G401.6 (cell line): ENCODE measurements around the gene ASXL2.
"Not testable (repeated sequence)": the region's sequence is repeated elsewhere in the genome, so short reads cannot be mapped to it uniquely, and the experiment has no call there.

ENCODE experiments used
- FAIRE-seq: peaks from 2 replicates; lab custom pipeline; 2012; peaks lifted over from hg19 to GRCh38; lab: Jason Lieb, UNC

ASXL2 gene

GRCh38 chr2:25728559-25728958 is 149.7 kb downstream of the ASXL2 start:
- no peak for FAIRE-seq

- FAIRE-seq: no peak
Observed at GRCh38 chr2:25726522-25726921, 151.8 kb downstream of the ASXL2 start.

DNA sequence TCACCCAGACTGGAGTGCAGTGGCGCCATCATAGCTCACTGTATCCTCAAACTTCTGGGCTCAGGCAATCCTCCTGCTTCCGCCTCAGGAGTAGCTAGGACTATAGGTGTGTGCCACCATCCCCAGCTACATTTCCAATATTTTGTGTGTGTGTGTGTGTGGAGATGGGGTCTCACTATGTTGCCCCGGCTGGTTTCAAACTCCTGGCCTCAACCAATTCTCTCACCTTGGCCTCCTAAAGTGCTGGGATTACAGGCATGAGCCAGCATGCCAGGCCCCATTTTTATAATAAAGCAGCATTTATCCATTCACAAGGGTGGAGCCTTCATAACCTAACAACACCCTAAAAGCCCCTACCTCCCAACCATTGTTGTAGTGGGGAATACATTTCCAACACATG is 152.4 kb downstream of the ASXL2 start:
- no peak for FAIRE-seq

DNA sequence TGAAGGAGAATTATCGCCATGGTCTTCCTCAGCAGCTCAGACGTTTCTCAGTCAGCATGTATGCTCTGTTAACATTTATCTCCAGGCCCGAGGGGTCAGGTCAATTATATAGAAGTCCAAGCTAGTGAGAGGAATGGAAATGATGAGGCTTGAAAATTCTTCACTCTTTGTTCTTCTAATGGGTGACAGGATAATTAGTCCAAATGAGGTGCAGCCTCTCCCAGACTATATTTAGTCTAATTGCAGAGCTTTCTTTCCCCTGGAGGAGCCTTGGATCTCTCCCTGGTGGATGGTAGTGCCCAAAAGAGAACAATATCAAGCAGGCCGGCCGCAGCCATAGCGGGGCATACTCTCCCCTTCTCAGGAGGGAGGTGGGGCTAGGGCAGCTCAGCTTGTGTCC is 153.5 kb downstream of the ASXL2 start:
- no peak for FAIRE-seq

DNA sequence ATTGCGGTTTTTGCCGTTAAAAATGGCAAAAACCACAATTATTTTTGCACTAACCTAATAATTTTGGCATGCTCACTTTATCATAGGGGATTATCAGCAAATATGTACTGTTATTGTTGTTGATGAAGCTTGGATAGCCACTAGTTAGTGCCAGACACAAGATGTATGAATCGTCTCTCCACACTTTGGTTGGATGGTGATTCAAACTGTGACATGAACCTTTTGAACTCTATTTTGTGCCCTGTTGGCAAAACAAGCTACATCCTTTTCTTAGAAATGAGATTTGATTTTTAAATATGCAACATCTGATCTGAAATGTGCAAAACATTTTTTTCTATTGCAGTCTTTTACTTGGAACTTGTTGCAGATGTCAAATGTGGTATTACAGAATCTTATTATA is 156.1 kb downstream of the ASXL2 start:
- no peak for FAIRE-seq

DNA sequence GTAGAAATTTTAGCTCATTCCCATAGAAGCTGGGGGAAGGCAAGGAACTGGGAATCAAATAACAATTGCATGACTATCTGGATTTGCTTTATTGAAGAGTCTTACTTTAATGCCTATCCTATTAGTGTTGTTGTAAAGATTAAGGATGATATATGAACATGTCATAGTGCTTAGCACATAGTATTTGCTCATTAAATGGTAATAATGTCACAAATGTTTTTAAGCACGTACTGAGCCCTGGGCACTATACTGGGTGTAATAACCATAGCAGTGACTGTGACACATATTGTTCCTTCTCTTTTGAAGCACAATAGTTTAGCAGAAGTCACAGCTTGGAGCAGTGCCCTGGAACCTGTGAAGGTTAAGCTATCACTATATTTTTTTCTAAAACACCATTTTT is 157.7 kb downstream of the ASXL2 start:
- no peak for FAIRE-seq

DNA sequence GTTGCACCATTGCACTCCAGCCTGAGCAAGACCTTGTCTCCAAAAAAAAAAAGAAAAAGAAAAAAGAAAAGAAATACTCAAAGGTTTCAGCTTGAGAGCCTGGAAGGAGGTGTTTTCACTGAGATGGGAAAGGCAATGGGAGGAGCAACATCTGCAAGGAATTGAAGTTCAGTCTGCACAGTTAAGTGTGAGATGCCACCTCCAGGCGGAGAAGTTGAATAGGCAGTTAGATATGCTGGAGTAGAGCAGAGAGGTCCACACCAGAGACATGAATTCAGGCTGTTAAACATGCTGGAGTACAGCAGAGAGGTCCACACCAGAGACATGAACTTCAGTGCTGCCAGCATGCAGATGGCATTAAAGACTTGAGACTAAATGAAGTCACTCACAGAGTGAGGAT is 163.5 kb downstream of the ASXL2 start:
- FAIRE-seq: peak; percentile 21

DNA sequence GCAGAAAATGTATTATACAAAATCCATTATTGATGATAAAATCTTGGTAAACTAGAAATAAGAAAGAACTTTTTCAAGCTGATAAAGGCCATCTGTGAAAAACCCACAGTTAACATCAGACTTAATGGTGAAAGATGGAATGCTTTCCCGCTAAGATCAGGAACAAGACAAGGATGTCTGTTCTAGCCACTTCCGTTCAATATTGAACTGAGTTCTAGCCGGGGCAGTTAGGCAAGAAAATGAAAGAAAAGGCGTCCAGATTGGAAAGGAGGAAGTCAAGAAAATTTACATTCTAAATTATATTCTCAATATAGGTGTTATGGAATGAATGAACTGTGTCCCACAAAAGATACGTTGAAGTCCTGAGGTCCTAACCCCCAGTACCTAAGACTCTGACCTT is 165.8 kb downstream of the ASXL2 start:
- FAIRE-seq: no peak

DNA sequence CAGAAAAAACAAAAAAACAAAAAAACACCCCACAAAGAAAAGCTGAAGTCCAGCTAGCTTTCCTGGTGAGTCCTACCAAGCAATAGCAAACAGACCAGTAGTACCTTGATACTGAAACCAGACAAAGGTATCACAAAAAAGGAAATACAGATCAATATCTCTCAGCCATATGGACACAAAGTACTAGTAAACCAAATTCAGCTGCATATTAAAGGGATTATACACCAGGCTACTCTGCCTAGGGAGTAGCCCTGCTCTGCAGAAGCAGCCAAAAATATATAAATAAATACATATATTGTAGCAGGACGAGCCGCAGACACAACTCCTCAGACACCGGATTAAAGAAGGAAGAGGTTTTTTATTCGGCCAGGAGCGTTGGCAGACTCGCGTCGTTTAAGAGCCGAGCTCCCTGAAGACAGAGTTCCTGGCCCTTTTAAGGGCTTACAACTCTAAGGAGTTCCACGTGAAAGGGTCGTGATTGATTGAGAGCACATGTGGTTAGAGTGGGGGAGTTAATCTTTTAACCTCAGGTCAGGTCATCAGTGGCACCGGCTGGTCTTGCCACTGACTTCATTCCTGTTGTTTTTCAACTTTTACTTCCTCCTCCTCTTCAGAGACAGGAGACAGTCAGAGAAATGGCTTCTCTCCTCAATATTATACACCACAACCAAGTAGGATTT is 166.5 kb downstream of the ASXL2 start:
- no peak for FAIRE-seq

- FAIRE-seq: no peak
Observed at GRCh38 chr2:25710750-25711149, 167.5 kb downstream of the ASXL2 start.

- no peak for FAIRE-seq
Observed at GRCh38 chr2:25709349-25709748, 168.9 kb downstream of the ASXL2 start.

GRCh38 chr2:25707927-25708590 is 170.2 kb downstream of the ASXL2 start:
- no peak for FAIRE-seq

DNA sequence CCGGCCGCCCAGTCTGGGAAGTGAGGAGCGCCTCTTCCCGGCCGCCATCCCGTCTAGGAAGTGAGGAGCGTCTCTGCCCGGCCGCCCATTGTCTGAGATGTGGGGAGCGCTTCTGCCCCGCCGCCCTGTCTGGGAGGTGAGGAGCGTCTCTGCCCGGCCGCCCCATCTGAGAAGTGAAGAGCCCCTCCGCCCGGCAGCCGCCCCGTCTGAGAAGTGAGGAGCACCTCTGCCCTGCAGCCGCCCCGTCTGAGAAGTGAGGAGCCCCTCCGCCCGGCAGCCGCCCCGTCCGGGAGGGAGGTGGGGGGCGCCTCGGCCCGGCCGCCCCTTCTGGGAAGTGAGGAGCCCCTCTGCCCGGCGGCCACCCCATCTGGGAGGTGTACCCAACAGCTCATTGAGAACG is 172.7 kb downstream of the ASXL2 start:
- FAIRE-seq: not testable (repeated sequence)

DNA sequence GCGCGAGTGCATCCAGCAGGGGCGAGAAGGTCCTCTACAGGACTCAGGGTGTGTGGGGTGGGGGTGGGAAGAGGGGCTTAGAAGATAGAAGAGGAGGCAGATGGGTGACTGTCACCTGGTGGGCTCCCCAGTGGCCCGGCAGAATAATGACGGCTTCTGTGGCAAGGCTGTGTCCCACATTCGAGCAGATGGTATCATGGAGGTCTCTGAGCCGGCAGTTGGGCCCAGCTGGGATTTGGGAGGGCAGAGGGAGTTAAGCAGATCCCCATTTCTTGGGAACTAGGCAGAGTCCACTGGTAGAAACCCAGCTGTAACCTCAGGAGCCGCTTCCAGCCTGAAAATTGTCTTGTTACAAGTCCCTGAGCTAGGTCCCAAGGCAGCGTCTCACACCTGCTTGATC is 176.5 kb downstream of the ASXL2 start:
- FAIRE-seq: no peak

- FAIRE-seq: peak; percentile 83
Observed at GRCh38 chr2:25700221-25700660, 178.0 kb downstream of the ASXL2 start.

DNA sequence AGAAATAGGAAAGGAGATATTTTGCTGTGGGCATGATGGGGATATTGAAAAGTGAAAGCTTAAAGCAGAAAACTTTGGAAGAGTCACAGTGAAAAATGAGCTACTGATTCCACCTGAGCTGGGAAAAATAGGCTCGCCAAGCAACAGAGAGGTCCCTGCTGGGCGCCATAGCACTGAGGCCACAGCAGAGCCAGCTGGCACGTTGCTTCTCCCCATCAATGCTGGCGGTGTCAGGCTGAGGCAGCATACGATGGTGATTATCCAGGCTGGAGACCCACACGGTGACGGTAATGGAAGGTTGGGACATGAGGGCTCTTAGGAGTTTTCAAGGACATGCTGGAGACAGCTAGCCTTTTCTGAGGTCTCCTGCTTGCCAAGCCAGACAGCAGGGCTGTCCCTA is 179.1 kb downstream of the ASXL2 start:
- FAIRE-seq: no peak

GRCh38 chr2:25698752-25699151 is 179.5 kb downstream of the ASXL2 start:
- no peak for FAIRE-seq

DNA sequence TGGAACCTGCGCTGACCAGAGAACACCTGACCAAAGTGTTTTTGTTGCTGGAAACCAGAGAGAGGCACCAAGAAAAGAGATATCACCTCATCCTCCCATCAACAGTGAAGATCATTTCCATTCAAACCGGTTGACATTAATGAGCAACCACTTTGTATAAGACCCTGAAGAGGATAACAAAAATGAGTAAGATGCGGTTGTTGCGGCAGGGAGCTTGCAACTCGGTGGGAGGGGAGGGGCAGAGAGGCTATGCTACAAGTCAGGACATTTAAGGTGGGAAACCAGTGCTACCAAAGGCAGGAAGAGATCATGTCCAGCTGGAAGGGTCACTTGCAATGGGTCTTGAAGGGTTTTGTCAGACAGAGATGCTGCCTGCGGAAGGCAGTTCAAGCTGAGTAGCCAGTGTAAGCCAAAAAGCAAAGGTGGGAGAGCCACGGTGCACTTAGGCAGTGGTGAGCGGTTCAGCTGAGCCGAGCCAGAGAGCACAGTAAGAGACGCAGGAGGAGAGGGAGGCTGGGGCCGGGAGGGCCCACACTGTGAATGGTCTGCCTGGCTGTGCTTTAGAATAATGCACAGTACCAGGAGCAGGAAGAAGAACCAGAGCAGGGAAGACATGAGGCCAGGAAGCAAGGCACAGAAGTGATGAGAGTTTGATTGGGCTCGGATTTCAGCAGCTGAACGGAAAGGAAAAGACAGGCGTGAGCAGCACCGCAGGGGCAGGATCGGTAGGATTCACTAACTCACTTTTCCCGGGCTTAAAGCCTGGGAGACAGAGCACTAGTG is 180.5 kb downstream of the ASXL2 start:
- no peak for FAIRE-seq

- no peak for FAIRE-seq
Observed at GRCh38 chr2:25692737-25693445, 185.4 kb downstream of the ASXL2 start.

GRCh38 chr2:25692143-25692542 is 186.1 kb downstream of the ASXL2 start:
- FAIRE-seq: no peak

GRCh38 chr2:25690058-25690457 is 188.2 kb downstream of the ASXL2 start:
- no peak for FAIRE-seq

DNA sequence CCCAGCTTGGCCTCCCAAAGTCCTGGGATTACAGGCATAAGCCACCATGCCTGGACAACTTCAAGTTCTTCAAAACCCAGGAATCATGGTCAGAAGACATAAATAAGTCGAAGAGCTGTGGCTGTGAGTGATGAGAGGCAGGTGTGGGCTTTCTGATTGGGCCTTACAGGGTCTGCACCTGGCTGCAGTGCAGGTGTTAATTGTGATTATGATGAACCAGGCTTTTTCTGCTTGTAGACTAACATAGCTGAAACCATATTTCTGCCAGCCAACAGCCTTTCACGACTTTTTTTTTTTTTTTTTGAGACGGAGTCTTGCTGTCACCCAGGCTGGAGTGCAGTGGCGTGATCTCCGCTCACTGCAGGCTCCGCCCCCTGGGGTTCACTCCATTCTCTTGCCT is 190.1 kb downstream of the ASXL2 start:
- no peak for FAIRE-seq

- no peak for FAIRE-seq
Observed at GRCh38 chr2:25685741-25686140, 192.5 kb downstream of the ASXL2 start.
